Cardiac atrium fibroblast (primary cell): ENCODE data around the gene PHB1. TPM values are rescaled to one million over a fixed set of nuclear protein-coding genes. Genes with fewer than 3 reads are reported as not detected.

ENCODE experiments used
- total RNA-seq: library from RNA; depleted of rRNA; stranded (reverse); fragments of >200 nt; gene quantifications from 2 replicates; pipeline ENCODE4 v1.2.3, GENCODE V29; 2015

PHB1 gene
- 92.8 and 98.2 TPM in 2 replicates for total RNA-seq

GRCh38 chr17:49414622-49415350 lies at the start of gene PHB1:
TSS of gene PHB1 (minus strand) at chr17:49414882. CDS start at chr17:49413264, 1,618 bp downstream.

GRCh38 chr17:49361902-49362722 lies 52.6 kb downstream of the PHB1 start, which contains the start of gene ZNF652:
TSS of gene ZNF652 (minus strand) at chr17:49362250. CDS start at chr17:49317725, 44,525 bp downstream.

Other genes starting within 250 kb of the PHB1 start
- gene GNGT2, start 204.3 kb downstream of the PHB1 start, total RNA-seq: not detected in 2 replicates
- 0.36 and 0.49 TPM in 2 replicates for gene ABI3, start 204.2 kb downstream of the PHB1 start, total RNA-seq
- not detected in 2 replicates for gene PHOSPHO1, start 184.1 kb downstream of the PHB1 start, total RNA-seq
- gene ZNF652, start 52.6 kb downstream of the PHB1 start, total RNA-seq: 26.2 and 26.4 TPM in 2 replicates
- gene NGFR, start 80.4 kb upstream of the PHB1 start, total RNA-seq: 0.81 and 2.7 TPM in 2 replicates
- gene NXPH3, start 161.0 kb upstream of the PHB1 start, total RNA-seq: 0.16 and 0.36 TPM in 2 replicates